Measurements from ENCODE around the gene DENND1A. TPM values are rescaled to one million over a fixed set of nuclear protein-coding genes. Genes with fewer than 3 reads are reported as not detected.

Gene DENND1A
- total RNA-seq, 2 experiments from 2014 or later: 23.7 to 29.5 TPM

GRCh38 chr9:123421186-123421585 is 508.7 kb downstream of the DENND1A start:
- CTCF ChIA-PET: interaction anchor here (1.7 kb wide), 1 partner anchor 15 kb away, joined by 4 read pairs; no protein-coding TSS in a partner anchor
- no peak for DNase-seq
- H3K27me3 Mint-ChIP-seq: no peaks in the 10 kb centered on the region

GRCh38 chr9:123420592-123421111 is 509.3 kb downstream of the DENND1A start:
- ATAC-seq (no peak), DNase-seq (no peak)
- no peaks in the 10 kb centered on the region for H3K9me3 Mint-ChIP-seq (ENCODE audit: low read depth)
- intact Hi-C loops (cut with DNase I, micrococcal nuclease): no loop called here
- no peaks in the 10 kb centered on the region for H3K27me3 Mint-ChIP-seq
- H3K4me3 Mint-ChIP-seq: no peak overlapping the region
- CTCF ChIA-PET: no interaction called here
- H3K27ac Mint-ChIP-seq: no peak overlapping the region
- no peaks in the 10 kb centered on the region for H3K36me3 Mint-ChIP-seq (ENCODE audit: low read depth)
- no peaks in the 10 kb centered on the region for H3K4me1 Mint-ChIP-seq
- POLR2A ChIA-PET: no interaction called here

More at GRCh38 chr9:123421186-123421585, 508.7 kb downstream of the DENND1A start:
- Mint-ChIP-seq H3K4me1 (no peaks in the 10 kb centered on the region), H3K36me3 (ENCODE audit: low read depth) (no peaks in the 10 kb centered on the region), H3K27ac (no peak overlapping the region), H3K4me3 (no peak overlapping the region), H3K9me3 (ENCODE audit: low read depth) (no peaks in the 10 kb centered on the region)
- intact Hi-C loops (cut with DNase I, micrococcal nuclease): no loop called here
- ATAC-seq: no peak
- POLR2A ChIA-PET: no interaction called here

GRCh38 chr9:123419721-123420591 is 510.0 kb downstream of the DENND1A start:
- no peaks in the 10 kb centered on the region for H3K36me3 Mint-ChIP-seq (ENCODE audit: low read depth)
- DNase-seq (no peak), ATAC-seq (no peak)
- H3K4me1 Mint-ChIP-seq: no peaks in the 10 kb centered on the region
- intact Hi-C loops (cut with DNase I, micrococcal nuclease): no loop called here
- no peaks in the 10 kb centered on the region for H3K9me3 Mint-ChIP-seq (ENCODE audit: low read depth)
- no peak overlapping the region for H3K4me3 Mint-ChIP-seq
- no peaks in the 10 kb centered on the region for H3K27me3 Mint-ChIP-seq
- ChIA-PET CTCF (interaction anchor here (0.7 kb wide), 1 partner anchor 202 kb away, joined by 4 read pairs; no protein-coding TSS in a partner anchor), POLR2A (no interaction called here)
- H3K27ac Mint-ChIP-seq: no peak overlapping the region

GRCh38 chr9:123419091-123419490 is 510.8 kb downstream of the DENND1A start:
- intact Hi-C loops (cut with DNase I, micrococcal nuclease): no loop called here
- ChIA-PET POLR2A (no interaction called here), CTCF (interaction anchor here (0.5 to 0.7 kb wide), 3 partner anchors 13 to 225 kb away, joined by 4 to 5 read pairs (median 4); no protein-coding TSS in a partner anchor)
- Mint-ChIP-seq H3K4me1 (no peaks in the 10 kb centered on the region), H3K27me3 (no peaks in the 10 kb centered on the region), H3K9me3 (ENCODE audit: low read depth) (no peaks in the 10 kb centered on the region), H3K4me3 (no peak overlapping the region), H3K27ac (no peak overlapping the region), H3K36me3 (ENCODE audit: low read depth) (no peaks in the 10 kb centered on the region)
- ATAC-seq (no peak), DNase-seq (no peak)

GRCh38 chr9:123418506-123418905 is 511.4 kb downstream of the DENND1A start:
- DNase-seq (no peak), ATAC-seq (no peak)
- intact Hi-C loops (cut with DNase I, micrococcal nuclease): no loop called here
- H3K9me3 Mint-ChIP-seq (ENCODE audit: low read depth): no peaks in the 10 kb centered on the region
- no peak overlapping the region for H3K27ac Mint-ChIP-seq
- ChIA-PET CTCF (interaction anchor here (0.5 to 0.7 kb wide), 3 partner anchors 10 to 226 kb away, joined by 3 to 5 read pairs (median 4); no protein-coding TSS in a partner anchor), POLR2A (no interaction called here)
- no peak overlapping the region for H3K4me3 Mint-ChIP-seq
- no peaks in the 10 kb centered on the region for H3K4me1 Mint-ChIP-seq
- H3K36me3 Mint-ChIP-seq (ENCODE audit: low read depth): no peaks in the 10 kb centered on the region
- H3K27me3 Mint-ChIP-seq: no peaks in the 10 kb centered on the region

- no peaks in the 10 kb centered on the region for H3K27me3 Mint-ChIP-seq
- ChIA-PET POLR2A (no interaction called here), CTCF (interaction anchor here (0.7 kb wide), 1 partner anchor 10 kb away, joined by 3 read pairs; no protein-coding TSS in a partner anchor)
- no peaks in the 10 kb centered on the region for H3K9me3 Mint-ChIP-seq (ENCODE audit: low read depth)
- H3K36me3 Mint-ChIP-seq (ENCODE audit: low read depth): no peaks in the 10 kb centered on the region
- no peak for ATAC-seq
- no peak for DNase-seq
- H3K4me1 Mint-ChIP-seq: no peaks in the 10 kb centered on the region
- no peak overlapping the region for H3K4me3 Mint-ChIP-seq
- H3K27ac Mint-ChIP-seq: no peak overlapping the region
- intact Hi-C loops (cut with DNase I, micrococcal nuclease): no loop called here
Observed at GRCh38 chr9:123418052-123418430, 511.9 kb downstream of the DENND1A start.

- Mint-ChIP-seq H3K27ac (no peak overlapping the region), H3K4me3 (no peak overlapping the region), H3K27me3 (no peaks in the 10 kb centered on the region), H3K9me3 (ENCODE audit: low read depth) (no peaks in the 10 kb centered on the region), H3K4me1 (no peaks in the 10 kb centered on the region), H3K36me3 (ENCODE audit: low read depth) (no peaks in the 10 kb centered on the region)
- intact Hi-C loops (cut with DNase I, micrococcal nuclease): no loop called here
- ChIA-PET CTCF (no interaction called here), POLR2A (no interaction called here)
- ATAC-seq (no peak), DNase-seq (no peak)
Observed at GRCh38 chr9:123417289-123418051, 512.5 kb downstream of the DENND1A start.

GRCh38 chr9:123416176-123416575 is 513.8 kb downstream of the DENND1A start:
- intact Hi-C loops (cut with DNase I, micrococcal nuclease): no loop called here
- no peak overlapping the region for H3K4me3 Mint-ChIP-seq
- DNase-seq (no peak), ATAC-seq (no peak)
- no peak overlapping the region for H3K27ac Mint-ChIP-seq
- POLR2A ChIA-PET: interaction anchor here (0.9 kb wide), 1 partner anchor 642 kb away, joined by 3 read pairs; no protein-coding TSS in a partner anchor
- no peaks in the 10 kb centered on the region for H3K4me1 Mint-ChIP-seq
- CTCF ChIA-PET: no interaction called here
- H3K9me3 Mint-ChIP-seq (ENCODE audit: low read depth): no peaks in the 10 kb centered on the region
- no peaks in the 10 kb centered on the region for H3K36me3 Mint-ChIP-seq (ENCODE audit: low read depth)
- no peaks in the 10 kb centered on the region for H3K27me3 Mint-ChIP-seq

- intact Hi-C loops (cut with DNase I, micrococcal nuclease): no loop called here
- Mint-ChIP-seq H3K4me1 (no peaks in the 10 kb centered on the region), H3K36me3 (ENCODE audit: low read depth) (no peaks in the 10 kb centered on the region), H3K9me3 (ENCODE audit: low read depth) (no peaks in the 10 kb centered on the region), H3K27ac (no peak overlapping the region), H3K27me3 (no peaks in the 10 kb centered on the region), H3K4me3 (no peak overlapping the region)
- ChIA-PET CTCF (interaction anchor here (0.8 kb wide), 1 partner anchor 15 kb away, joined by 3 read pairs; no protein-coding TSS in a partner anchor), POLR2A (interaction anchor here (0.9 kb wide), 1 partner anchor 643 kb away, joined by 3 read pairs; no protein-coding TSS in a partner anchor)
- DNase-seq: no peak
- no peak for ATAC-seq
Observed at GRCh38 chr9:123414936-123415930, 514.7 kb downstream of the DENND1A start.

- Mint-ChIP-seq H3K36me3 (ENCODE audit: low read depth) (no peaks in the 10 kb centered on the region), H3K4me3 (no peak overlapping the region), H3K4me1 (no peaks in the 10 kb centered on the region), H3K27ac (no peak overlapping the region), H3K9me3 (ENCODE audit: low read depth) (no peaks in the 10 kb centered on the region), H3K27me3 (no peaks in the 10 kb centered on the region)
- ATAC-seq (no peak), DNase-seq (no peak)
- intact Hi-C loops (cut with DNase I, micrococcal nuclease): no loop called here
- POLR2A ChIA-PET: no interaction called here
- CTCF ChIA-PET: no interaction called here
Observed at GRCh38 chr9:123414204-123414603, 515.7 kb downstream of the DENND1A start.

Data from activated CD4-positive, alpha-beta T cell treated with anti-CD3 and anti-CD28 coated beads for 36 hours (primary cell).